ENCODE results near the gene TCF7L2. TPM values are rescaled to one million over a fixed set of nuclear protein-coding genes. Genes with fewer than 3 reads are reported as not detected.

TCF7L2 gene
- total RNA-seq, 1 experiment from 2014 or later = 16.1 TPM

- Histone ChIP-seq H3K4me1 (ENCODE audit: insufficient read depth, low read length) (peaks cover 39% of the 10 kb centered on the region), H3K9ac (ENCODE audit: low read length) (no peak overlapping the region), H2AFZ (ENCODE audit: low read length) (no peak overlapping the region), H3K4me3 (ENCODE audit: low read length) (no peak overlapping the region), H4K20me1 (ENCODE audit: low read length) (no peaks in the 10 kb centered on the region), H3K27me3 (ENCODE audit: low read length) (no peaks in the 10 kb centered on the region), H3K79me2 (ENCODE audit: low read length) (peaks cover 68% of the 10 kb centered on the region), H3K4me2 (ENCODE audit: low read length) (peak overlapping the region; percentile 67; the same call in 1 of the 2 replicates), H3K9me3 (ENCODE audit: low read length) (no peaks in the 10 kb centered on the region), H3F3A (ENCODE audit: low read length, unreplicated experiment) (peaks cover 9% of the 10 kb centered on the region), H3K9me2 (replicated peaks; ENCODE audit: low read length) (no peaks in the 10 kb centered on the region), H3K27ac (ENCODE audit: low read length) (peak overlapping the region; percentile 97), H3K36me3 (ENCODE audit: low read depth, low read length) (peaks cover 16% of the 10 kb centered on the region; the same call in 1 of the 2 replicates)
- intact Hi-C loops (cut with micrococcal nuclease) = loop anchor here (2.0 kb wide), 1 partner anchor 129 kb away; no protein-coding TSS in a partner anchor
- TF ChIP-seq CTCF (conservative IDR thresholded peaks at IDR 0.05; ENCODE audit: low read depth, low read length) = no peak
- no peak for DNase-seq
- no TSS peak for BruUV-seq (replicated peaks)
- ChIA-PET POLR2A (ENCODE audit: unreplicated experiment) (no interaction called here), CTCF (no interaction called here)
- ATAC-seq = no peak
Measured at GRCh38 chr10:113085776-113086175, 135.7 kb downstream of the TCF7L2 start.

DNA sequence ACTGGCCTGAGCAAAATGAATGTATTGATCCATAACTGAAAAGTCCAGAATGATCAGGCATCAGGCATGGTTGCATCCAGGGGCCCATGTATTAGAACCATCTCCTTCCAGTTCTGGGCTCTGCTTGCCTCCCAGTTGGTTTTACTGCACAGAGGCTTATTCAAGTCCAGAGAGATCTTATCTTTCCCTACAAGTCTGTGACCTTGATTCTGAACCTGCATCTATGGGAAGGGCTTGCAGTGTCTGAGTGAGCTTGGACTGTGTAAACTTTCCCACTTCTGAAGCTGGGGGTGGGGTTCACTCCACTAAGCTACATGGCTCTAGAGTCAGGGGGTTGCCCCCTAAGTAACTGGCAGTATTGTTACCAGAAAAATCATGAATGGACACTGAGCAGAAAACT is 136.2 kb downstream of the TCF7L2 start:
- peak overlapping the region; percentile 62 for H3K9ac ChIP-seq (ENCODE audit: low read length)

More for the DNA sequence above, 136.2 kb downstream of the TCF7L2 start:
- ATAC-seq = no peak; the same call in 1 of the 2 replicates
- no TSS peak for BruUV-seq (replicated peaks)
- Histone ChIP-seq H3K9me3 (ENCODE audit: low read length) (no peaks in the 10 kb centered on the region), H3F3A (ENCODE audit: low read length, unreplicated experiment) (peaks cover 9% of the 10 kb centered on the region), H4K20me1 (ENCODE audit: low read length) (no peaks in the 10 kb centered on the region), H3K27ac (ENCODE audit: low read length) (peak overlapping the region; percentile 97), H2AFZ (ENCODE audit: low read length) (no peak overlapping the region), H3K4me1 (ENCODE audit: insufficient read depth, low read length) (peaks cover 39% of the 10 kb centered on the region), H3K9me2 (replicated peaks; ENCODE audit: low read length) (no peaks in the 10 kb centered on the region), H3K4me3 (ENCODE audit: low read length) (no peak overlapping the region), H3K27me3 (ENCODE audit: low read length) (no peaks in the 10 kb centered on the region), H3K79me2 (ENCODE audit: low read length) (peaks cover 63% of the 10 kb centered on the region), H3K4me2 (ENCODE audit: low read length) (peak overlapping the region; percentile 67), H3K36me3 (ENCODE audit: low read depth, low read length) (peaks cover 16% of the 10 kb centered on the region; the same call in 1 of the 2 replicates)
- intact Hi-C loops (cut with micrococcal nuclease) = loop anchor here (2.0 kb wide), 1 partner anchor 129 kb away; no protein-coding TSS in a partner anchor
- no peak for DNase-seq
- CTCF ChIA-PET = no interaction called here
- POLR2A ChIA-PET (ENCODE audit: unreplicated experiment) = no interaction called here
- TF ChIP-seq CTCF (conservative IDR thresholded peaks at IDR 0.05; ENCODE audit: low read depth, low read length) = no peak
- TF ChIP-seq EZH2 (IDR thresholded peaks at IDR 0.05; ENCODE audit: low read length, unreplicated experiment) = no peak
- no peak for TF ChIP-seq EZH2phosphoT487 (IDR thresholded peaks at IDR 0.05; ENCODE audit: borderline replicate concordance, low read length)

Data from PC-3 (cell line).